ENCODE results near the gene MBP.

- TF ChIP-seq CTCF (IDR thresholded peaks at IDR 0.05; ENCODE audit: low read depth, low read length) (no peak), POLR2A (IDR thresholded peaks at IDR 0.05; ENCODE audit: extremely low read depth, insufficient read length) (no peak)
Observed at GRCh38 chr18:77114415-77115191, 18.0 kb downstream of the MBP start.
